ENCODE results near the gene NAPG.
"Not testable (repeated sequence)": the region's sequence is repeated elsewhere in the genome, so short reads cannot be mapped to it uniquely, and the experiment has no call there.

- not testable (repeated sequence) for TF ChIP-seq CTCF (conservative IDR thresholded peaks at IDR 0.05 in 1 of 2, IDR thresholded peaks at IDR 0.05 in 1 of 2; ENCODE audit: extremely low read depth in 1 of 2, insufficient read depth in 1 of 2, low read depth in 1 of 2, low read length in 2 of 2); EZH2 (IDR thresholded peaks at IDR 0.05; ENCODE audit: borderline replicate concordance, low read length)
Measured at GRCh38 chr18:10597695-10598094, 71.9 kb downstream of the NAPG start.
